C4-2B (cell line): ENCODE measurements around the gene P4HA3.
"Not testable (repeated sequence)": the region's sequence is repeated elsewhere in the genome, so short reads cannot be mapped to it uniquely, and the experiment has no call there.

ENCODE experiments used
- H3K27ac ChIP-seq: fragments of 450-650 bp; 2 replicates; pipeline ENCODE4 v1.5.1; 2017
- ZFX ChIP-seq: fragments of 450-650 bp; IDR thresholded peaks from 2 replicates; pipeline ENCODE4 v1.6.1; 2017
- TF ChIP-seq, protein P1 (sequence below): fragments of 450-650 bp; conservative IDR thresholded peaks from 2 replicates; pipeline ENCODE4 v1.5.1; 2017; ENCODE audit warnings: mild to moderate bottlenecking

Gene P4HA3

DNA sequence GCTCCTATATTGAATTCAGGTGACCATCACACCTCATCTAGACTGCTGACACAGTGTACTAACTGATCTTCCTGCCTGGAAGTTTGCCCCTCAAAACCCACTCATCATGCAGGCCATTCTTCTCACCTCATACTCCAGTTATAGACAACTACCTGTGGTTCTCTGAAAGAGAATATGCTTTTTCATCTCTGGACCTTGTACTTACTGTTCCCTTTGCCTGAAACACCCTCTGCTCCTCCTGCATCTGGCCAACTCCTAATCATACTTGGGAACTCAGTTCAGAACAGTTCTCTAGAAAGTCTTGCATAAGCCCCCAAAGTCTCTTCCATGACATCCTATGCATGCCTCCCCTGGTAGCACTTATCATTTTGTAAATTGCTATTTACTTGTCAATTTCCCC, 28.2 kb upstream of the P4HA3 start:
- TF ChIP-seq, protein P1, sequence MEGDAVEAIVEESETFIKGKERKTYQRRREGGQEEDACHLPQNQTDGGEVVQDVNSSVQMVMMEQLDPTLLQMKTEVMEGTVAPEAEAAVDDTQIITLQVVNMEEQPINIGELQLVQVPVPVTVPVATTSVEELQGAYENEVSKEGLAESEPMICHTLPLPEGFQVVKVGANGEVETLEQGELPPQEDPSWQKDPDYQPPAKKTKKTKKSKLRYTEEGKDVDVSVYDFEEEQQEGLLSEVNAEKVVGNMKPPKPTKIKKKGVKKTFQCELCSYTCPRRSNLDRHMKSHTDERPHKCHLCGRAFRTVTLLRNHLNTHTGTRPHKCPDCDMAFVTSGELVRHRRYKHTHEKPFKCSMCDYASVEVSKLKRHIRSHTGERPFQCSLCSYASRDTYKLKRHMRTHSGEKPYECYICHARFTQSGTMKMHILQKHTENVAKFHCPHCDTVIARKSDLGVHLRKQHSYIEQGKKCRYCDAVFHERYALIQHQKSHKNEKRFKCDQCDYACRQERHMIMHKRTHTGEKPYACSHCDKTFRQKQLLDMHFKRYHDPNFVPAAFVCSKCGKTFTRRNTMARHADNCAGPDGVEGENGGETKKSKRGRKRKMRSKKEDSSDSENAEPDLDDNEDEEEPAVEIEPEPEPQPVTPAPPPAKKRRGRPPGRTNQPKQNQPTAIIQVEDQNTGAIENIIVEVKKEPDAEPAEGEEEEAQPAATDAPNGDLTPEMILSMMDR: no peak
- TF ChIP-seq ZFX: no peak

DNA sequence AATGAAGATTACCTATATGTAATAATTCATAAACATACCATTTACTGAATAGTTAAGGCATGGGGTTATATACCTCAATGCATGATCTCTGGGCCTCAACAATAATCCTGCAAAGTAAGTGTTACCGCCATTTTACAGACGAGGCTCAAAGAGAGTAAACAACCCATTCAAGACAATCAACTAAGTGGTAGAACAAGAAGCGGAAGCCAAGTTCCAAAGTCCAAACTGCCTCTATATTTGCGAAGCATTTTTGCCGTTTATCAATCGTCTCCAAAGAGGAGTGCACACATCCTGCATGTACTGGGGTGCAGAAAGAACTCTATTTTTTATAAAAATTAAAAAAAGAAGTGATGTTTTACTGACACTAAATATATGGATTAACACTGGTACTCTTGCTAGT, 27.5 kb upstream of the P4HA3 start:
- no peak overlapping the region; the same call in 1 of the 2 replicates for H3K27ac ChIP-seq
- TF ChIP-seq ZFX: no peak
- TF ChIP-seq, protein P1: no peak

More for the DNA sequence above, 28.2 kb upstream of the P4HA3 start:
- H3K27ac ChIP-seq: no peak overlapping the region; the same call in 1 of the 2 replicates

DNA sequence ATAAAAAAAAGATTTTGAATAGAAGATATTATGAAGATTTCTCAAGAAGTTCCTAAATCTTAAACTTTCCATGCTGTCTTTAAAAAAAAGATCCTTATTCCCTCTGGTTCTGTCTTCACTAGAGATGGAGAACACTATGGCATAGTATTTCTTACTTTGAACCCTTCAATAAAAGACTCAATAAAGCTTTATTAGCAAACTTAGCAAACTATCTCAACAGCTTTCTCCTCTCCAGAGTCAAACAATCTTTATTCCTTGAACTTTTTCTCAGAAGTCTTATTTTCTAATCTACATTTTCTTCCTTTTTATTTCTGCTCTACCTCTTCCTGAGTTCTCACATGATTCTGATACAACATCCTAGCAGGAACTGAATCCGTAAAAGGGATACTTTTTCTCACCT, 21.8 kb upstream of the P4HA3 start:
- TF ChIP-seq ZFX: no peak
- TF ChIP-seq, protein P1: no peak
- H3K27ac ChIP-seq: no peak overlapping the region

DNA sequence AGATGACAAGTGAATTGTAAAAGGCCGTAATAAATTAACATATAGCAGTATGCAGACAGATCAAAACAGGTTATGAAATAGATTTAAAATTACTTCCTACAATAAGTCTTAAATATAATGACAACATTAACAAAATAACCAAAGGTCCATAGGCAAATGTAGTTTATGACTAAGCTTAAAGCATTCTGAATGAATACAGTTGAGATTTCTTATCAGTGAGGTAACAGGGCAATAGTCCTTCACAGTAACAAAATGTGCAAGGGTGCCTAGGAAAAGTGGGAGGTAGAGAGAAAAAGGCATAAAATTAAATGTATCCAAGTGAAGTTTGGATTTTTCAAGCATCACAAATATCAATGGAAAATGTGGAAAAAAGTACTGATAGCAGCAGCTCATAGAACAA, 20.9 kb upstream of the P4HA3 start:
- TF ChIP-seq ZFX: no peak
- TF ChIP-seq, protein P1: no peak
- no peak overlapping the region for H3K27ac ChIP-seq

DNA sequence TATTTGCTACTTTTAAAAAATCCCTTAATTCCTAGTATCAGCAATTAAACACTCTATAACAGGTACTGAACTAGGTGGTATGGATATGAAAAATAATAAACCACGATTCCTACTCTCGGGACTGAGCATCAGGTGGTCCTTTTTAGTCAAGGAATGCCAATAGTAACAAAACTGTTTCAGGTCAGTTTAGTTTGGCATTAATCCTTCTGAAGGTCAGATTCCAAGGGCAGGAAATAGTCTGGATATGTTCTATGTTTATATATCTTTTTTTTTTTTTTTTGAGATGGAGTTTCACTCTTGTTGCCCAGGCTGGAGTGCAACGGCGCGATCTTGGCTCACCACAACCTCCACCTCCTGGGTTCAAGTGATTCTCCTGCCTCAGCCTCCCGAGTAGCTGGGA, 19.6 kb upstream of the P4HA3 start:
- H3K27ac ChIP-seq: not testable (repeated sequence)

DNA sequence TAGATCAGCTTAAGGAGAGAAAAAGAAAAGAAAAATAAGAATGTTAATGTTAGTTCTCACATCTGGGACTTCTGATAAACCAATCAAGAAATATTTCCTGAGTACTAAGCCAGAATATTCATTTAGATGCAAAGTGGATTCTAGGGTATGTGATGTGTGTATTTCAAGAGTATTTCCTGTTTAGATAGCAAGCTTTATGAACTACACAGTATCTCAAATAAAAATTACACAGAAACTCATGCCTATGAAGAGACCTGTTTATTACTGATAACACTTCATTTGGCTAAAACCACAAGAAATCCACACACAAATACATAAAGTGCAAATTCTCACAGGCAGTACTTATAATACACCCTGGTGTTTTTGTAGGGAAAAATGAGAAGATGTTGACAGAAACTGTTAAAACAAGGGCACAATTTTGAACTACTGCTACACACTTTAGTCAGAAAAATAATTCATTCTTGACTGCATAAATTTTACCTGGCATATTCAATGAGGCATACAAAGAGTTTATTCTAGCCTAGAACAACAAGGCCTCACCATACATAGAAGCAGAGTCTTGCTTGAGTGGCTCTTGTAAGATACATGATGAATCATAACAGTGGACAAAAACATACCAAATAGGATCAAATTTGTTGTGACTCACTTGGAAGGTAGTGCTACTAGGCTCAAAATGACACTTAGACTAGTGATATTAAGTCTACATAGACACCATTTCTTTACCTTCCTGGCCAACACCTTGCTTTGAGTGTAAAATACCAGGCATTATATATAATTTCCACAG, 18.8 kb upstream of the P4HA3 start:
- no peak overlapping the region for H3K27ac ChIP-seq
- TF ChIP-seq, protein P1: no peak
- TF ChIP-seq ZFX: no peak

DNA sequence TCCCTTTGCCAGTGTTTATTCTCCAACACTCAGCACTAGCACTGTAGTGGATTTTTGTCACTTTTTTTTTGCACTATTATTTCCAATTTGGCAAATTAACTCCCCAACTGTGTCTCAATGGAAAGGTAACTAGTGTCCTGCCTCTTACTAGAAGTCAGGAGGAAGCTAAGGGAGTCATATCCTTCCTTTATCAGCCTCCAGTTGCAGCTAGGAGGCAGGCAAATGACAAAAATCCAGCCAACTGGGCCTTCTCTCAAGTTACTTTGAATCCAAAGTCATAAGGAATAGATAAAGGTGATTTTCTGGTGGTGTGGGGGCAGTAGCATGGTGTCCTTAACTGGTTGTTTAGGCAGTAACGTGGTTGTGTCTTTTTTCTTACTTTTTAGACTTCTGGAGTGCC, 15.6 kb upstream of the P4HA3 start:
- TF ChIP-seq, protein P1: no peak
- TF ChIP-seq ZFX: no peak

DNA sequence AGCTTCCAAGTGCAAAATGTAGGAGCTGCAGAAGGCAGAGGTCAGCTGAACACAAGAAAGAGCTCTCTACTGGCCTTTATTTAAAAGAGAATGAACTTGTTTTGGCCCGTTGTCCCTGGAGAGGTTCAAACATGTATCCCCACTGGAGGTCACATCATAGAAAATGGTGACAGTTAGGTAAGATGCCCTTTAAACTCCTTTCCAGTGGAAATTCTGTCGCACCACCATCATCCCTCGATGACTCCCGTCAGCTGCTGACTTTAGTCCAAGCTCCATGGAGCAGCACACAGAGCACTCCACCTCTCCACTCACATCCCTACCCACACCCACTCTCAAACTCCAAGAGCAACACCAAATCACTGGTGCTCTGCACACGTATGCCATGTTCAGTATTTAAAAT, 15.2 kb upstream of the P4HA3 start:
- TF ChIP-seq, protein P1: no peak
- no peak for TF ChIP-seq ZFX
- H3K27ac ChIP-seq: no peak overlapping the region

More for the DNA sequence above, 15.6 kb upstream of the P4HA3 start:
- H3K27ac ChIP-seq: no peak overlapping the region
